Heart right ventricle (tissue), 16 donors: ENCODE measurements around the gene GADD45B. TPM values are rescaled to one million over a fixed set of nuclear protein-coding genes. Genes with fewer than 3 reads are reported as not detected.
"Not testable (repeated sequence)": the region's sequence is repeated elsewhere in the genome, so short reads cannot be mapped to it uniquely, and the experiment has no call there.

Experiments used
- ATAC-seq, 8 donors: fragments of 200-7000 bp; cut with Tn5 transposase; one replicate each; pipeline ENCODE4 v1.9.1; 2020; ENCODE audit warnings: mild to moderate bottlenecking in 8 of 8, moderate library complexity in 8 of 8, moderate number of reproducible peaks in 1 of 8
- DNase-seq, 2 donors: peaks; one replicate each; pipeline ENCODE4 v3.0.0-alpha.2; 2020
- H3K27ac ChIP-seq, 10 donors: fragments of 200-600 bp; sonication (generic) in 2 of 10; one replicate each; pipeline versions ENCODE4 v1.5.0 to v1.8.0; 2020 to 2022; ENCODE audit warnings: mild to moderate bottlenecking in 3 of 10
- H3K27me3 ChIP-seq, 7 donors: fragments of 200-600 bp; one replicate each; pipeline ENCODE4 v1.8.0; 2021 to 2022; ENCODE audit warnings: mild to moderate bottlenecking in 2 of 7
- H3K36me3 ChIP-seq, 9 donors: fragments of 200-600 bp; sonication (generic) in 1 of 9; one replicate each; pipeline versions ENCODE4 v1.5.0 to v1.8.0; 2020 to 2022; ENCODE audit warnings: mild to moderate bottlenecking in 2 of 9
- H3K4me1 ChIP-seq, 9 donors: fragments of 200-600 bp; sonication (generic) in 1 of 9; one replicate each; pipeline versions ENCODE4 v1.5.0 to v1.8.0; 2020 to 2022; ENCODE audit warnings: mild to moderate bottlenecking in 4 of 9
- H3K4me3 ChIP-seq, 10 donors: fragments of 200-600 bp; sonication (generic) in 2 of 10; one replicate each; pipeline versions ENCODE4 v1.5.0 to v1.8.0; 2020 to 2022; ENCODE audit warnings: mild to moderate bottlenecking in 7 of 10, moderate library complexity in 2 of 10
- H3K9me3 ChIP-seq, 11 donors: fragments of 200-600 bp in 10 of 11; sonication (generic) in 2 of 11; one replicate each; pipeline versions ENCODE4 v1.5.0 to v1.8.0; 2013 to 2022; ENCODE audit warnings: mild to moderate bottlenecking in 2 of 11, control low read depth in 1 of 11, moderate library complexity in 1 of 11
- CTCF ChIP-seq, 9 donors: fragments of 200-600 bp; sonication (generic) in 2 of 9; IDR thresholded peaks; one replicate each; pipeline versions ENCODE4 v1.5.0 to v1.8.0; 2021 to 2022; ENCODE audit warnings: antibody characterized with exemption in 9 of 9, mild to moderate bottlenecking in 5 of 9, moderate library complexity in 1 of 9
- WGBS, 2 donors: extraction: QIAGEN DNeasy Blood & Tissue Kit; methylation state at CpG; one replicate each; pipeline ENCODE4 v1.1.7; 2013; ENCODE audit warnings: inconsistent platforms in 1 of 2; 5-methylcytosine and 5-hydroxymethylcytosine counted together
- intact Hi-C, 10 donors: fragments of 100-400 bp; cut with DNase I; formaldehyde crosslinking; loops; one replicate each; pipeline versions ENCODE4 v1.11.1 to v1.14.2; 2022
- polyA plus RNA-seq, 2 donors: library from polyadenylated mRNA; stranded (reverse); fragments of 200-250 nt; gene quantifications; one replicate each; pipeline ENCODE4 v1.2.3, GENCODE V29; 2013
- total RNA-seq, 10 donors: library from RNA; stranded (reverse); fragmentation: NEBNext Ultra II Directional in 3 of 10; extraction: Animal tissue kit (Norgen Biotek cat#: 25700) in 3 of 10; gene quantifications; one replicate each; pipeline versions ENCODE4 v1.2.1 to v1.2.4, GENCODE V29; 2021 to 2023
- donor health status: Arrhythmogenic right ventricular cardiomyopathy.
- donor health status: ischemic (EF 13 %, LVEDD 7.1; RV severe dilation, severe dysfunction).
- donor health status: healthy with polysubstance abuse.
- donor health status: DM: no; HTN: yes; CAD: no.
- donor health status: DM: no; HTN: no; CAD: no.
- donor health status: ischemic (EF 25% LVEDD 6.9; RV normal size, moderate dysfunction).
- donor health status: ischemic (EF 25% LVEDD 5.7; RV mildly dilated, moderate dysfunction).
- donor health status: healthy.
- donor health status: DM: yes; HTN: yes; CAD: no.
- donor health status: Ischemic cardiomyopathy.
- donor health status: ischemic (EF 35%, LVEDD 5.7; RV mildly dilated, moderate dysfunction).
- donor health status: nonischemic (EF 11% LVEDD 7.7; RV severe dilation, severe dysfunction).
- donor health status: DM: yes; HTN: yes; CAD: no.
- donor health status: PGD.
- donor health status: ischemic (EF 29% LVEDD 5.4; RV normal size, mild dysfunction).
- donor health status: nonischemic (EF 23%, LVEDD 6.1; RV moderate dilation, normal function).

Gene GADD45B
- total and polyA plus RNA-seq, 12 donors: 19.6 to 297 (median 37.8) TPM

- intact Hi-C loops: loop anchor here in 1 of 10 donors (10.0 kb wide), 1 partner anchor 295 kb away; no protein-coding TSS in a partner anchor
- Histone ChIP-seq H3K9me3 (no peaks in the 10 kb centered on the region), H3K36me3 (no peaks in the 10 kb centered on the region), H3K4me1 (peaks cover 7 to 38% (median 31%) of the 10 kb centered on the region in 9 donors), H3K4me3 (no peak overlapping the region), H3K27me3 (no peaks in the 10 kb centered on the region), H3K27ac (no peak overlapping the region)
- TF ChIP-seq CTCF (IDR thresholded peaks at IDR 0.05): no peak
- no peak for ATAC-seq
- no peak for DNase-seq
- 97 to 100% methylated on average over 1 of the region's 1 CpG for WGBS, 2 donors
Measured at GRCh38 chr19:2460245-2460644, 15.7 kb upstream of the GADD45B start.

- peak in 3 of 9 donors; percentile 8 to 20 (median 11) for TF ChIP-seq CTCF (IDR thresholded peaks at IDR 0.05)
- Histone ChIP-seq H3K27me3 (no peaks in the 10 kb centered on the region), H3K4me1 (peaks cover 5 to 28% (median 22%) of the 10 kb centered on the region in 9 donors), H3K36me3 (no peaks in the 10 kb centered on the region), H3K27ac (peak overlapping the region in 2 of 10 donors; percentile 36 to 66), H3K9me3 (no peaks in the 10 kb centered on the region), H3K4me3 (peak overlapping the region; percentile 5 to 68 (median 60))
- ATAC-seq (peak; percentile 50 to 76 (median 64)), DNase-seq (peak; percentile 45 to 68)
- intact Hi-C loops: loop anchor here in 1 of 10 donors (10.0 kb wide), 1 partner anchor 293 kb away; no protein-coding TSS in a partner anchor
- WGBS, 2 donors: 3% methylated on average over 62 of the region's 62 CpGs
Measured at GRCh38 chr19:2461751-2462634, 13.9 kb upstream of the GADD45B start.

GRCh38 chr19:2462635-2463421 is 13.1 kb upstream of the GADD45B start:
- ATAC-seq: peak; percentile 71 to 90 (median 82)
- no peaks in the 10 kb centered on the region for H3K9me3 ChIP-seq
- peak overlapping the region; percentile 5 to 68 (median 60) for H3K4me3 ChIP-seq
- intact Hi-C loops: loop anchor here in 1 of 10 donors (10.0 kb wide), 1 partner anchor 292 kb away; no protein-coding TSS in a partner anchor
- DNase-seq: peak; percentile 87 to 93
- no peak for TF ChIP-seq CTCF (IDR thresholded peaks at IDR 0.05)
- H3K27me3 ChIP-seq: no peaks in the 10 kb centered on the region
- H3K36me3 ChIP-seq: no peaks in the 10 kb centered on the region
- WGBS, 2 donors: 8% methylated on average over 46 of the region's 46 CpGs
- peak overlapping the region in 7 of 10 donors; percentile 11 to 66 (median 36) for H3K27ac ChIP-seq
- H3K4me1 ChIP-seq: peaks cover 2 to 22% (median 18%) of the 10 kb centered on the region in 9 donors

- H3K27me3 ChIP-seq, H3K9me3 ChIP-seq, DNase-seq, H3K36me3 ChIP-seq, H3K4me3 ChIP-seq, ATAC-seq: not testable (repeated sequence)
- Histone ChIP-seq H3K27ac (peak overlapping the region in 2 of 10 donors; percentile 35 to 62), H3K4me1 (peaks cover 2 to 22% (median 18%) of the 10 kb centered on the region in 9 donors)
- 97 to 98% methylated on average over 5 of the region's 5 CpGs for whole genome bisulfite sequencing, 2 donors
- intact Hi-C loops: loop anchor here in 1 of 10 donors (10.0 kb wide), 1 partner anchor 291 kb away; no protein-coding TSS in a partner anchor
Measured at GRCh38 chr19:2463694-2464093, 12.2 kb upstream of the GADD45B start.
